T-cell (primary cell): ENCODE results near the gene B4GALT5. TPM values are rescaled to one million over a fixed set of nuclear protein-coding genes. Genes with fewer than 3 reads are reported as not detected.
"Not testable (repeated sequence)": the region's sequence is repeated elsewhere in the genome, so short reads cannot be mapped to it uniquely, and the experiment has no call there.

ENCODE experiments used
- ATAC-seq, 4 experiments: fragments of 200-7000 bp in 3 of 4; fragments of 150-1000 bp in 1 of 4; cut with Tn5 transposase; replicated peaks in 1 of 4; 1 replicate in 3 of 4; 2 replicates in 1 of 4; pipeline ENCODE4 v1.10.0; 2021; ENCODE audit warnings: moderate library complexity in 3 of 4, mild to moderate bottlenecking in 2 of 4, moderate number of reproducible peaks in 1 of 4
- CTCF ChIA-PET, 2 donors: fragments of 300-600 bp; sonication (Branson Sonifier 250); formaldehyde crosslinking; loops; one replicate each; lab custom pipeline; 2022; ENCODE audit warnings: antibody characterized with exemption in 2 of 2; lab: Charles Lee
- POLR2A ChIA-PET, 2 donors: fragments of 300-600 bp; sonication (Branson Sonifier 250); formaldehyde crosslinking; loops; one replicate each; lab custom pipeline; 2022; ENCODE audit warnings: antibody characterized with exemption in 2 of 2; lab: Charles Lee
- DNase-seq, 35 experiments: peaks; one replicate each; pipeline versions ENCODE4 v3.0.0 to v3.0.0-alpha.2; 2013 to 2023
- H3K27ac ChIP-seq: one replicate; pipeline ENCODE4 v1.5.1; 2013; ENCODE audit warnings: low read length
- H3K27me3 ChIP-seq, 2 experiments: replicated peaks in 1 of 2; 1 replicate in 1 of 2; 2 replicates in 1 of 2; pipeline versions ENCODE4 v1.6.1 to v1.7.0; 2013; ENCODE audit warnings: low read length in 1 of 2, mixed read lengths in 1 of 2; ENCODE audit not compliant: control insufficient read depth in 2 of 2, insufficient read depth in 2 of 2; ENCODE audit errors: extremely low read depth in 1 of 2
- H3K36me3 ChIP-seq, 2 donors: 1 replicate in 1 of 2; 2 replicates in 1 of 2; pipeline versions ENCODE4 v1.6.1 to v1.7.0; 2013; ENCODE audit warnings: low read length in 1 of 2; ENCODE audit not compliant: control insufficient read depth in 2 of 2, insufficient read depth in 1 of 2; ENCODE audit errors: extremely low read depth in 1 of 2
- H3K4me1 ChIP-seq, 2 experiments: 1 replicate in 1 of 2; 2 replicates in 1 of 2; pipeline versions ENCODE4 v1.6.1 to v1.7.0; 2013; ENCODE audit warnings: low read length in 2 of 2, mixed read lengths in 1 of 2; ENCODE audit not compliant: insufficient read depth in 2 of 2, control insufficient read depth in 1 of 2; ENCODE audit errors: extremely low read depth in 1 of 2
- H3K4me3 ChIP-seq, 2 donors: 1 replicate in 1 of 2; 2 replicates in 1 of 2; pipeline versions ENCODE4 v1.5.1 to v1.7.0; 2013; ENCODE audit warnings: mild to moderate bottlenecking in 2 of 2, low read length in 1 of 2, moderate library complexity in 1 of 2; ENCODE audit not compliant: control insufficient read depth in 1 of 2; ENCODE audit errors: extremely low read depth in 1 of 2
- H3K9me3 ChIP-seq: 2 replicates; pipeline ENCODE4 v1.7.0; 2013
- H3K27ac Mint-ChIP-seq, 2 donors: one replicate each; pipeline ENCODE4 v1.8.0; 2020 to 2021; ENCODE audit warnings: mild to moderate bottlenecking in 2 of 2, mixed read lengths in 2 of 2
- H3K27me3 Mint-ChIP-seq, 2 donors: one replicate each; pipeline ENCODE4 v1.8.0; 2021 to 2022; ENCODE audit warnings: mixed read lengths in 2 of 2
- H3K36me3 Mint-ChIP-seq: one replicate; pipeline ENCODE4 v1.8.0; 2021; ENCODE audit warnings: mixed read lengths
- H3K4me1 Mint-ChIP-seq, 3 donors: one replicate each; pipeline ENCODE4 v1.8.0; 2020 to 2022; ENCODE audit warnings: mixed read lengths in 3 of 3, mild to moderate bottlenecking in 1 of 3
- H3K4me3 Mint-ChIP-seq, 3 donors: one replicate each; pipeline ENCODE4 v1.8.0; 2020 to 2022; ENCODE audit warnings: mild to moderate bottlenecking in 3 of 3, mixed read lengths in 3 of 3, moderate library complexity in 3 of 3
- H3K9me3 Mint-ChIP-seq, 3 donors: one replicate each; pipeline ENCODE4 v1.8.0; 2020 to 2022; ENCODE audit warnings: mixed read lengths in 3 of 3
- WGBS: methylation state at CpG from one replicate; pipeline ENCODE4 v1.1.5; 2013; ENCODE audit warnings: missing lambda C conversion rate; ENCODE audit not compliant: insufficient coverage; 5-methylcytosine and 5-hydroxymethylcytosine counted together
- total RNA-seq, 35 experiments: library from RNA in 6 of 35; stranded (reverse) in 6 of 35; fragments of 120-200 nt in 1 of 35; gene quantifications; one replicate each; pipeline versions ENCODE4 v1.2.1 to v1.2.4 and lab custom pipeline; 2013 to 2026

Gene B4GALT5
- total RNA-seq, 5 donors from 2014 or later (not counting 1 experiment from before 2014, with no cell fraction given): 4.6 to 11.9 (median 9.2) TPM

GRCh38 chr20:49668878-49669195 is 44.8 kb downstream of the B4GALT5 start:
- H3K36me3 Mint-ChIP-seq, H3K36me3 ChIP-seq, H3K27me3 ChIP-seq, H3K9me3 ChIP-seq, ATAC-seq, H3K27me3 Mint-ChIP-seq, H3K9me3 Mint-ChIP-seq, DNase-seq: not testable (repeated sequence)
- Histone ChIP-seq H3K4me1 (peaks cover 4 to 27% of the 10 kb centered on the region in 2 experiments), H3K27ac (peak overlapping the region; percentile 72), H3K4me3 (peak overlapping the region in 1 of 2 donors; percentile 48)
- POLR2A ChIA-PET: interaction anchor here (0.6 to 1.5 kb wide), 8 partner anchors 10 to 446 kb away, joined by 3 to 13 read pairs (median 5); no protein-coding TSS in a partner anchor
- Mint-ChIP-seq H3K4me1 (peaks cover 45 to 72% (median 46%) of the 10 kb centered on the region in 3 donors), H3K4me3 (peak overlapping the region; percentile 62 to 73 (median 72)), H3K27ac (peak overlapping the region; percentile 69 to 84)
- WGBS: 29% methylated on average over 1 of the region's 2 CpGs
- CTCF ChIA-PET: interaction anchor here in 1 of 2 donors (0.6 to 1.7 kb wide), 8 partner anchors 7 to 510 kb away, joined by 3 to 5 read pairs (median 3); no protein-coding TSS in a partner anchor

DNA sequence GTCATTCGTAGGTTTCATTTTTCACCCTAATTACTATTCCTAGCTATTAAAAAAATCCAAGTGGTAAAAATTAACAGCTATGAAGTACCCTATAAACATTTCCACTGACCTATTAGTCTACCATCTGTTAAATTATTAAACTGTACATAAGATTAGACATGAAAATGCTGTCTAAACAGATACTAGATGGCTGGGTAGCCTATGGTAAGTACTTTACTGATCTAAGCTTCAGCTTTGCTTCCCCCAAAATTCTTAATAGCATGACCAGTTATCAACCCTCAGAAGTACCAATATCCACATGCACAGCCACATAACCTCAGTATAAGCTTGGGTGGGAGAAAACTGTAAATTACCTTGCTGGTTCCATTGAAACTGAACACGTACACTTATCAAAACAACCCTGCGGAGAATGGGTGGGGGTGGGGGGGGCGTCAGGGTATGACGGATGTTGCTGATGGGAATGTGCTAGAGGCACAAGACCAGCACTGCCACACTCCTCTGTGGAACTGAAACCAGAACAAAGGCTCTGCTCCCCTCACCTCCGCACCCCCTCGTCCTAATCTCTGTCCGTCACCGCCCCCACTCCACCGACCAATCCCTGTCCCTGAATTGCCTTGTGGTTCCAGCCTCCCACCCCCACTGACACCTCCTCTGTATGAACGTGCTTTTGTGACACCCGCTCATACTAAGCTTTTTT is 45.3 kb downstream of the B4GALT5 start:
- H3K4me3 Mint-ChIP-seq: peak overlapping the region; percentile 62 to 73 (median 72)
- Histone ChIP-seq H3K36me3 (no peaks in the 10 kb centered on the region), H3K27ac (peak overlapping the region; percentile 72), H3K9me3 (no peaks in the 10 kb centered on the region), H3K27me3 (no peaks in the 10 kb centered on the region), H3K4me1 (peaks cover 4 to 25% of the 10 kb centered on the region in 2 experiments), H3K4me3 (peak overlapping the region in 1 of 2 donors; percentile 48)
- H3K4me1 Mint-ChIP-seq: peaks cover 42 to 71% (median 46%) of the 10 kb centered on the region in 3 donors
- POLR2A ChIA-PET: interaction anchor here (0.6 to 1.5 kb wide), 8 partner anchors 11 to 486 kb away, joined by 3 to 6 read pairs (median 4); no protein-coding TSS in a partner anchor
- no peaks in the 10 kb centered on the region for H3K27me3 Mint-ChIP-seq
- H3K9me3 Mint-ChIP-seq: no peaks in the 10 kb centered on the region
- CTCF ChIA-PET: interaction anchor here in 1 of 2 donors (0.5 to 1.7 kb wide), 9 partner anchors 8 to 511 kb away, joined by 3 to 5 read pairs (median 3); no protein-coding TSS in a partner anchor
- 28% methylated on average over 7 of the region's 12 CpGs for WGBS
- peak overlapping the region; percentile 62 to 69 for H3K27ac Mint-ChIP-seq
- ATAC-seq: peak; percentile 64 to 89 (median 79)
- no peaks in the 10 kb centered on the region for H3K36me3 Mint-ChIP-seq
- peak; percentile 23 to 93 (median 80) for DNase-seq

GRCh38 chr20:49666911-49667310 is 46.8 kb downstream of the B4GALT5 start:
- Mint-ChIP-seq H3K27me3 (no peaks in the 10 kb centered on the region), H3K4me3 (no peak overlapping the region), H3K36me3 (no peaks in the 10 kb centered on the region), H3K4me1 (peaks cover 47 to 73% (median 52%) of the 10 kb centered on the region in 3 donors), H3K9me3 (no peaks in the 10 kb centered on the region), H3K27ac (no peak overlapping the region)
- Histone ChIP-seq H3K27me3 (no peaks in the 10 kb centered on the region), H3K4me3 (no peak overlapping the region), H3K27ac (no peak overlapping the region), H3K36me3 (no peaks in the 10 kb centered on the region), H3K4me1 (peaks cover 4 to 23% of the 10 kb centered on the region in 2 experiments), H3K9me3 (no peaks in the 10 kb centered on the region)
- ATAC-seq (no peak), DNase-seq (no peak)
- ChIA-PET POLR2A (interaction anchor here in 1 of 2 donors (0.6 kb wide), 1 partner anchor 649 kb away, joined by 3 read pairs; no protein-coding TSS in a partner anchor), CTCF (no interaction called here)
- no CpG with 5 or more reads among the region's 3 CpGs for WGBS

- Mint-ChIP-seq H3K4me1 (peaks cover 44 to 69% (median 51%) of the 10 kb centered on the region in 3 donors), H3K27me3 (no peaks in the 10 kb centered on the region), H3K4me3 (no peak overlapping the region), H3K9me3 (no peaks in the 10 kb centered on the region), H3K36me3 (no peaks in the 10 kb centered on the region), H3K27ac (no peak overlapping the region)
- ATAC-seq (no peak), DNase-seq (no peak)
- no peak overlapping the region for H3K27ac ChIP-seq
- no peaks in the 10 kb centered on the region for H3K36me3 ChIP-seq
- POLR2A ChIA-PET: no interaction called here
- 100% methylated on average over 4 of the region's 7 CpGs for WGBS
- H3K4me1 ChIP-seq: peaks cover 4 to 27% of the 10 kb centered on the region in 2 experiments
- no peak overlapping the region for H3K4me3 ChIP-seq
- no peaks in the 10 kb centered on the region for H3K9me3 ChIP-seq
- CTCF ChIA-PET: interaction anchor here in 1 of 2 donors (1.0 kb wide), 1 partner anchor 14 kb away, joined by 3 read pairs; no protein-coding TSS in a partner anchor
- H3K27me3 ChIP-seq: no peaks in the 10 kb centered on the region
Observed at GRCh38 chr20:49665796-49666195, 47.9 kb downstream of the B4GALT5 start.

- peaks cover 34 to 61% (median 44%) of the 10 kb centered on the region in 3 donors for H3K4me1 Mint-ChIP-seq
- peaks cover 2 to 29% of the 10 kb centered on the region in 2 experiments for H3K4me1 ChIP-seq
- no peaks in the 10 kb centered on the region for H3K9me3 Mint-ChIP-seq
- DNase-seq (no peak), ATAC-seq (no peak)
- no peaks in the 10 kb centered on the region for H3K36me3 ChIP-seq
- ChIA-PET CTCF (interaction anchor here in 1 of 2 donors (0.5 to 1.3 kb wide), 5 partner anchors 10 to 174 kb away, joined by 3 to 4 read pairs (median 3); no protein-coding TSS in a partner anchor), POLR2A (interaction anchor here in 1 of 2 donors (0.7 kb wide), 1 partner anchor 189 kb away, joined by 6 read pairs; no protein-coding TSS in a partner anchor)
- no peak overlapping the region for H3K4me3 ChIP-seq
- WGBS: no CpG with 5 or more reads among the region's 3 CpGs
- H3K27ac ChIP-seq: no peak overlapping the region
- H3K27me3 ChIP-seq: no peaks in the 10 kb centered on the region
- no peaks in the 10 kb centered on the region for H3K36me3 Mint-ChIP-seq
- H3K9me3 ChIP-seq: no peaks in the 10 kb centered on the region
- no peak overlapping the region for H3K4me3 Mint-ChIP-seq
- no peak overlapping the region for H3K27ac Mint-ChIP-seq
- no peaks in the 10 kb centered on the region for H3K27me3 Mint-ChIP-seq
Observed at GRCh38 chr20:49664612-49665313, 48.9 kb downstream of the B4GALT5 start.

- Histone ChIP-seq H3K27me3 (no peaks in the 10 kb centered on the region), H3K4me1 (peaks cover 0 to 19% of the 10 kb centered on the region in 2 experiments), H3K27ac (no peak overlapping the region), H3K36me3 (no peaks in the 10 kb centered on the region), H3K9me3 (no peaks in the 10 kb centered on the region), H3K4me3 (no peak overlapping the region)
- no peaks in the 10 kb centered on the region for H3K9me3 Mint-ChIP-seq
- DNase-seq: no peak
- H3K27me3 Mint-ChIP-seq: no peaks in the 10 kb centered on the region
- ChIA-PET POLR2A (no interaction called here), CTCF (interaction anchor here in 1 of 2 donors (0.9 kb wide), 1 partner anchor 43 kb away, joined by 3 read pairs; no protein-coding TSS in a partner anchor)
- peaks cover 23 to 45% (median 28%) of the 10 kb centered on the region in 3 donors for H3K4me1 Mint-ChIP-seq
- no peak for ATAC-seq
- H3K27ac Mint-ChIP-seq: no peak overlapping the region
- no peaks in the 10 kb centered on the region for H3K36me3 Mint-ChIP-seq
- H3K4me3 Mint-ChIP-seq: no peak overlapping the region
Observed at GRCh38 chr20:49663112-49663511, 50.6 kb downstream of the B4GALT5 start.
